RKO (cell line): Measurements from ENCODE around the gene SPSB2.
A peak's percentile ranks its signal among the peaks of the same experiment; 100 is the strongest.
"Not testable (repeated sequence)": the region's sequence is repeated elsewhere in the genome, so short reads cannot be mapped to it uniquely, and the experiment has no call there.

Source experiments
- DNase-seq: peaks from one replicate; pipeline ENCODE4 v3.0.0-alpha.2; 2016; ENCODE audit warnings: low spot score

The SPSB2 gene

GRCh38 chr12:6873094-6874014 lies at the start of gene SPSB2:
TSS of gene SPSB2 (minus strand) at chr12:6873303. CDS start at chr12:6872901, 402 bp downstream.
- peak; percentile 97 for DNase-seq

GRCh38 chr12:6921996-6922946 lies 49.2 kb upstream of the SPSB2 start:
- no peak for DNase-seq

GRCh38 chr12:6921539-6921938 lies 48.4 kb upstream of the SPSB2 start:
- DNase-seq: no peak

- DNase-seq: no peak
These were observed 46.5 kb upstream of the SPSB2 start for GRCh38 chr12:6919588-6919987.

GRCh38 chr12:6917491-6918231 lies 44.6 kb upstream of the SPSB2 start:
- DNase-seq: no peak

- DNase-seq: no peak
These were observed 43.5 kb upstream of the SPSB2 start for GRCh38 chr12:6916426-6917200.

GRCh38 chr12:6915789-6916285 lies 42.7 kb upstream of the SPSB2 start:
- no peak for DNase-seq

GRCh38 chr12:6914947-6915788 lies 42.1 kb upstream of the SPSB2 start:
- DNase-seq: no peak

GRCh38 chr12:6914246-6914946 lies 41.3 kb upstream of the SPSB2 start, which contains the start of gene ENO2:
TSS of gene ENO2 (plus strand) at chr12:6914580. CDS start at chr12:6915833, 1,253 bp downstream.
- peak; percentile 80 for DNase-seq

GRCh38 chr12:6912164-6912935 lies 39.2 kb upstream of the SPSB2 start:
- DNase-seq: no peak

GRCh38 chr12:6909421-6910145 lies 36.5 kb upstream of the SPSB2 start:
- no peak for DNase-seq

- not testable (repeated sequence) for DNase-seq
These were observed 35.0 kb upstream of the SPSB2 start for GRCh38 chr12:6908141-6908540.

GRCh38 chr12:6905414-6906040 lies 32.4 kb upstream of the SPSB2 start:
- no peak for DNase-seq

GRCh38 chr12:6904280-6905276 lies 31.5 kb upstream of the SPSB2 start, which contains the start of gene LRRC23:
TSS of gene LRRC23 (plus strand) at chr12:6904822. CDS start at chr12:6905634, 812 bp downstream.
- DNase-seq: peak; percentile 95

GRCh38 chr12:6903722-6904121 lies 30.6 kb upstream of the SPSB2 start:
- DNase-seq: no peak

GRCh38 chr12:6902448-6902847 lies 29.3 kb upstream of the SPSB2 start:
- DNase-seq: no peak
